Fibroblast of mammary gland (primary cell): Measurements from ENCODE around the gene DET1.

Experiments used
- DNase-seq: peaks from one replicate; pipeline ENCODE4 v3.0.0-alpha.2; 2010; ENCODE audit warnings: low read depth
- H3K4me3 ChIP-seq: 2 replicates; pipeline ENCODE4 v1.5.1; 2011; ENCODE audit warnings: low read depth, mild to moderate bottlenecking, low read length, moderate library complexity; ENCODE audit not compliant: control insufficient read depth
- TF ChIP-seq, protein P1 (sequence below): conservative IDR thresholded peaks from 2 replicates; pipeline ENCODE4 v1.5.1; 2011; ENCODE audit warnings: low read depth, low read length, inconsistent platforms; ENCODE audit not compliant: control insufficient read depth, insufficient read depth

DET1 gene

GRCh38 chr15:88509964-88510363 is 36.5 kb downstream of the DET1 start:
- TF ChIP-seq, protein P1, sequence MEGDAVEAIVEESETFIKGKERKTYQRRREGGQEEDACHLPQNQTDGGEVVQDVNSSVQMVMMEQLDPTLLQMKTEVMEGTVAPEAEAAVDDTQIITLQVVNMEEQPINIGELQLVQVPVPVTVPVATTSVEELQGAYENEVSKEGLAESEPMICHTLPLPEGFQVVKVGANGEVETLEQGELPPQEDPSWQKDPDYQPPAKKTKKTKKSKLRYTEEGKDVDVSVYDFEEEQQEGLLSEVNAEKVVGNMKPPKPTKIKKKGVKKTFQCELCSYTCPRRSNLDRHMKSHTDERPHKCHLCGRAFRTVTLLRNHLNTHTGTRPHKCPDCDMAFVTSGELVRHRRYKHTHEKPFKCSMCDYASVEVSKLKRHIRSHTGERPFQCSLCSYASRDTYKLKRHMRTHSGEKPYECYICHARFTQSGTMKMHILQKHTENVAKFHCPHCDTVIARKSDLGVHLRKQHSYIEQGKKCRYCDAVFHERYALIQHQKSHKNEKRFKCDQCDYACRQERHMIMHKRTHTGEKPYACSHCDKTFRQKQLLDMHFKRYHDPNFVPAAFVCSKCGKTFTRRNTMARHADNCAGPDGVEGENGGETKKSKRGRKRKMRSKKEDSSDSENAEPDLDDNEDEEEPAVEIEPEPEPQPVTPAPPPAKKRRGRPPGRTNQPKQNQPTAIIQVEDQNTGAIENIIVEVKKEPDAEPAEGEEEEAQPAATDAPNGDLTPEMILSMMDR: no peak
- H3K4me3 ChIP-seq: no peak overlapping the region
- DNase-seq: no peak

- H3K4me3 ChIP-seq: no peak overlapping the region
- TF ChIP-seq, protein P1: no peak
- no peak for DNase-seq
These were observed 37.2 kb downstream of the DET1 start for GRCh38 chr15:88509321-88509720.

DNA sequence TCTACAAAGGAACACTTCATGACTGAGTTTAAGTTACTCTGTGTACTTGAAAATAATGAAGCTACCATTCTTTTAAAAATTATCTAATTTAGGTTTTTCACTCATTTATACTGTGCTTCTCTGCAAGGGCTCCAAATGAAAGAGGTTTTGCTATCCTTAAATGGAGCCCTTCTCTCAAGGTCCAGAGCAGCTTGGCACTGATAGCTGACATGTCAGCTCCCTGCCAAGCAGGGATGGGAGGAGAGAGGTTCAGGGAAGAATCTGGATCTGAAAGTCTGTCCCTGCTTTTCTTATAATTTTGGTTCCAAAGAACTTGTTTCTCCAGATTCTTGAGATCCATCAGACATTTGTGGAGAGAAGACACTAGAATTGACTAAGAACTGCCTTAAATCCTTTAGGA is 39.9 kb downstream of the DET1 start:
- no peak overlapping the region for H3K4me3 ChIP-seq
- TF ChIP-seq, protein P1: no peak
- DNase-seq: no peak

GRCh38 chr15:88505721-88506120 is 40.8 kb downstream of the DET1 start:
- TF ChIP-seq, protein P1: no peak

DNA sequence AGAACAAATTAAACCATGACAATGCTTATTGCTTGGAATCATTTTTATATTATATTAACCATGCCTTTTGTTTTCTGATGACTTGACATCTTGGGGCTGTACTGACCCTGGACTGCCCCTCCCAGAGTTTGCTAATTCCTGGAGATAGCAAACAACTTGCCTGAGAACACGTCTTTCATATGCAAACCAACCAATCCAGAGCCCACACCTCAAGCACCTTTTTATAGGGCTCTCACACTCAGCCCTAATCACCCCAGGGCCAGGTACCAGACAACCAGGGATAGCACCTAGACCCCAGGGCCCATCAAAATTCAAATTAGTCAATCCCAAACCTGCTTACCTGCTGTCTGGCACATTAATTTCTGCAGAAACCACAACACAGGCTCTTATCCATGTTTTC is 42.0 kb downstream of the DET1 start:
- DNase-seq: no peak
- TF ChIP-seq, protein P1: no peak
- no peak overlapping the region for H3K4me3 ChIP-seq

More at GRCh38 chr15:88505721-88506120, 40.8 kb downstream of the DET1 start:
- DNase-seq: no peak
- no peak overlapping the region for H3K4me3 ChIP-seq

DNA sequence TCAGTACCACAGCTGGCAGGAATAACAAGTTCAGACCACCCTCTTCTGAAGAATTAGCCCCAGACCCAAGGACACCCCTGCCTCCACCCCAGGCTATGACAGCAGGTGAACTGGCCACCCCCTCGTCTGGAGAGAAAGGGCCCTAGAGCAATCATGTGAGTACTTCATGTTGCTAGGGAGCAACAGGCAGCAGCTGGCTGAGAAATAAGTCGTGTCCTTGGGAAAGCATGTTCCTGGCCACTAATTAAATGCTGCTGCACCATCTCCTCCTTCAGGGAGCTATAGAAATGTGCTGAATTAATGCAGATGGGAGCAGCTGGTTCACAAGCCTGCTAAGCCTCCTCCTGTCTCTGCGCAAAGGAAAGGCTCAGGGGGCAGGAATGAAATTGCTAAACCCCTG is 47.5 kb downstream of the DET1 start:
- DNase-seq: no peak
- TF ChIP-seq, protein P1: no peak
- no peak overlapping the region for H3K4me3 ChIP-seq
